H9 (cell line): ENCODE data around the gene GCHFR. TPM values are rescaled to one million over a fixed set of nuclear protein-coding genes. Genes with fewer than 3 reads are reported as not detected.
A peak's percentile ranks its signal among the peaks of the same experiment; 100 is the strongest.

Experiments
- DNase-seq: peaks from one replicate; pipeline ENCODE4 v3.0.0-alpha.2; 2017
- H2AFZ ChIP-seq: one replicate; pipeline ENCODE4 v1.6.1; 2013; ENCODE audit warnings: mild to moderate bottlenecking, low read length, control low read depth, moderate library complexity
- H2AK5ac ChIP-seq: 2 replicates; pipeline ENCODE4 v1.6.1; 2013; ENCODE audit warnings: low read length, control low read depth, mixed read lengths; ENCODE audit not compliant: insufficient read length
- H2BK120ac ChIP-seq: one replicate; pipeline ENCODE4 v1.6.1; 2013; ENCODE audit warnings: low read depth, mild to moderate bottlenecking, low read length, control low read depth, inconsistent platforms; ENCODE audit not compliant: poor library complexity, severe bottlenecking
- H2BK12ac ChIP-seq: 2 replicates; pipeline ENCODE4 v1.6.1; 2013; ENCODE audit warnings: low read length, control low read depth, mixed read lengths, low read depth; ENCODE audit not compliant: insufficient read length
- H2BK15ac ChIP-seq: 2 replicates; pipeline ENCODE4 v1.6.1; 2013; ENCODE audit warnings: low read depth, low read length, control low read depth
- H2BK20ac ChIP-seq: one replicate; pipeline ENCODE4 v1.6.1; 2013; ENCODE audit warnings: low read depth, mild to moderate bottlenecking, low read length, control low read depth, inconsistent platforms; ENCODE audit not compliant: poor library complexity, severe bottlenecking
- H2BK5ac ChIP-seq: 2 replicates; pipeline ENCODE4 v1.6.1; 2013; ENCODE audit warnings: low read length, control low read depth, mixed read lengths; ENCODE audit not compliant: insufficient read length
- H3K14ac ChIP-seq: 2 replicates; pipeline ENCODE4 v1.6.1; 2013; ENCODE audit warnings: low read length, control low read depth; ENCODE audit not compliant: insufficient read depth
- H3K18ac ChIP-seq: 2 replicates; pipeline ENCODE4 v1.6.1; 2013; ENCODE audit warnings: low read depth, mild to moderate bottlenecking, mixed read lengths, low read length, control low read depth; ENCODE audit not compliant: insufficient read length
- H3K23ac ChIP-seq: 2 replicates; pipeline ENCODE4 v1.6.1; 2013; ENCODE audit warnings: low read length, control low read depth, mixed read lengths, low read depth; ENCODE audit not compliant: insufficient read length
- H3K23me2 ChIP-seq: 2 replicates; pipeline ENCODE4 v1.6.1; 2013; ENCODE audit warnings: low read depth, mild to moderate bottlenecking, mixed read lengths, low read length, control low read depth; ENCODE audit not compliant: insufficient read length, poor library complexity, severe bottlenecking
- H3K27ac ChIP-seq: 2 replicates; pipeline ENCODE4 v1.5.1; 2013; ENCODE audit warnings: low read length, control low read depth, mixed read lengths, low read depth; ENCODE audit not compliant: insufficient read length
- H3K27me3 ChIP-seq: 2 replicates; pipeline ENCODE4 v1.6.1; 2013; ENCODE audit warnings: low read length, control low read depth, inconsistent platforms; ENCODE audit not compliant: insufficient read depth
- H3K4ac ChIP-seq: 2 replicates; pipeline ENCODE4 v1.6.1; 2013; ENCODE audit warnings: low read depth, mild to moderate bottlenecking, control low read depth, inconsistent platforms, low read length, moderate library complexity
- H3K4me1 ChIP-seq: 2 replicates; pipeline ENCODE4 v1.6.1; 2013; ENCODE audit warnings: low read length, control low read depth, inconsistent platforms; ENCODE audit not compliant: insufficient read depth
- H3K4me2 ChIP-seq: 2 replicates; pipeline ENCODE4 v1.6.1; 2013; ENCODE audit warnings: low read length, control low read depth, mixed read lengths; ENCODE audit not compliant: insufficient read length, insufficient read depth
- H3K56ac ChIP-seq: 2 replicates; pipeline ENCODE4 v1.6.1; 2013; ENCODE audit warnings: low read depth, mild to moderate bottlenecking, mixed read lengths, low read length, control low read depth; ENCODE audit not compliant: insufficient read length
- H3K79me1 ChIP-seq: 2 replicates; pipeline ENCODE4 v1.6.1; 2013; ENCODE audit warnings: low read depth, mild to moderate bottlenecking, moderate library complexity, low read length, control low read depth, inconsistent platforms; ENCODE audit not compliant: insufficient read depth, poor library complexity, severe bottlenecking
- H3K79me2 ChIP-seq: 2 replicates; pipeline ENCODE4 v1.6.1; 2013; ENCODE audit warnings: low read length, control low read depth, inconsistent platforms; ENCODE audit not compliant: insufficient read depth
- H3K9ac ChIP-seq: 2 replicates; pipeline ENCODE4 v1.6.1; 2013; ENCODE audit warnings: low read length, control low read depth, mixed read lengths; ENCODE audit not compliant: insufficient read length; ENCODE audit errors: extremely low read depth
- H3K9me3 ChIP-seq: one replicate; pipeline ENCODE4 v1.6.1; 2013; ENCODE audit warnings: low read depth, low read length, inconsistent platforms; ENCODE audit not compliant: control insufficient read depth
- H3T11ph ChIP-seq: one replicate; pipeline ENCODE4 v1.6.1; 2013; ENCODE audit warnings: mild to moderate bottlenecking, low read length, control low read depth, inconsistent platforms
- H4K20me1 ChIP-seq: one replicate; pipeline ENCODE4 v1.6.1; 2013; ENCODE audit not compliant: control insufficient read depth, insufficient read length, insufficient read depth
- H4K5ac ChIP-seq: 2 replicates; pipeline ENCODE4 v1.6.1; 2013; ENCODE audit warnings: low read depth, mild to moderate bottlenecking, mixed read lengths, low read length, control low read depth; ENCODE audit not compliant: insufficient read length
- H4K8ac ChIP-seq: replicated peaks from 2 replicates; pipeline ENCODE4 v1.6.1; 2013; ENCODE audit warnings: low read length, control low read depth, mixed read lengths, low read depth; ENCODE audit not compliant: insufficient read length
- H4K91ac ChIP-seq: 2 replicates; pipeline ENCODE4 v1.6.1; 2013; ENCODE audit warnings: low read depth, mild to moderate bottlenecking, moderate library complexity, mixed read lengths, low read length, control low read depth; ENCODE audit not compliant: insufficient read length
- H3K27ac Mint-ChIP-seq, 3 experiments: 2 replicates in 2 of 3; 3 replicates in 1 of 3; pipeline ENCODE4 v1.8.0; 2020 to 2021; ENCODE audit warnings: mixed read lengths in 3 of 3, mild to moderate bottlenecking in 1 of 3, moderate library complexity in 1 of 3
- H3K27me3 Mint-ChIP-seq: 2 replicates; pipeline ENCODE4 v1.8.0; 2021; ENCODE audit warnings: low read depth, mild to moderate bottlenecking, moderate library complexity, mixed read lengths
- H3K36me3 Mint-ChIP-seq, 3 experiments: 2 replicates in 2 of 3; 3 replicates in 1 of 3; pipeline ENCODE4 v1.8.0; 2020 to 2021; ENCODE audit warnings: low read depth in 3 of 3, mixed read lengths in 3 of 3; ENCODE audit not compliant: insufficient read depth in 1 of 3
- H3K4me1 Mint-ChIP-seq, 2 experiments: 2 replicates each; pipeline ENCODE4 v1.8.0; 2020; ENCODE audit warnings: mixed read lengths in 2 of 2
- H3K4me3 Mint-ChIP-seq, 2 experiments: 2 replicates in 1 of 2; 3 replicates in 1 of 2; pipeline ENCODE4 v1.8.0; 2020 to 2021; ENCODE audit warnings: mild to moderate bottlenecking in 2 of 2, mixed read lengths in 2 of 2, moderate library complexity in 1 of 2
- H3K9me3 Mint-ChIP-seq, 2 experiments: 2 replicates in 1 of 2; 3 replicates in 1 of 2; pipeline ENCODE4 v1.8.0; 2020; ENCODE audit warnings: mild to moderate bottlenecking in 2 of 2, mixed read lengths in 2 of 2, moderate library complexity in 1 of 2
- CTCF ChIP-seq: fragments of 200-600 bp; sonication (generic); conservative IDR thresholded peaks from 3 replicates; pipeline ENCODE4 v1.8.0; 2021; ENCODE audit warnings: antibody characterized with exemption, mild to moderate bottlenecking
- WGBS: extraction: QIAGEN DNeasy Blood & Tissue Kit; methylation state at CpG from one replicate; pipeline ENCODE4 v1.1.7; 2013; ENCODE audit warnings: missing lambda C conversion rate, low lambda C conversion rate, mixed read lengths; ENCODE audit not compliant: insufficient read length; ENCODE audit errors: extremely low coverage; 5-methylcytosine and 5-hydroxymethylcytosine counted together
- total RNA-seq: library from RNA; stranded (reverse); gene quantifications from 2 replicates; pipeline ENCODE4 v1.2.1, GENCODE V29; 2021

GCHFR gene
- total RNA-seq, 1 experiment from 2014 or later, result 37.0 TPM

- Histone ChIP-seq H4K91ac (no peak overlapping the region), H3K4ac (no peak overlapping the region), H3K27me3 (no peaks in the 10 kb centered on the region), H2BK5ac (no peak overlapping the region), H3T11ph (no peak overlapping the region), H3K79me2 (no peaks in the 10 kb centered on the region), H3K9ac (no peak overlapping the region), H4K8ac (no peak overlapping the region), H3K4me1 (no peaks in the 10 kb centered on the region), H2BK12ac (no peak overlapping the region), H2AK5ac (no peak overlapping the region), H3K14ac (no peak overlapping the region), H2BK120ac (no peak overlapping the region), H3K56ac (no peak overlapping the region), H3K79me1 (no peaks in the 10 kb centered on the region), H2BK15ac (no peak overlapping the region), H2BK20ac (no peak overlapping the region), H3K18ac (no peak overlapping the region), H3K9me3 (no peaks in the 10 kb centered on the region), H3K4me2 (no peak overlapping the region), H2AFZ (no peak overlapping the region), H3K27ac (no peak overlapping the region), H4K5ac (no peak overlapping the region), H3K23me2 (no peaks in the 10 kb centered on the region), H4K20me1 (no peaks in the 10 kb centered on the region), H3K23ac (no peak overlapping the region)
- no peak overlapping the region for H3K4me3 Mint-ChIP-seq
- no peaks in the 10 kb centered on the region for H3K9me3 Mint-ChIP-seq
- no peaks in the 10 kb centered on the region for H3K4me1 Mint-ChIP-seq
- no peak for TF ChIP-seq CTCF
- no peaks in the 10 kb centered on the region for H3K27me3 Mint-ChIP-seq
- no CpG with 5 or more reads among the region's 4 CpGs for WGBS
- no peak for DNase-seq
- peak overlapping the region in 1 of 3 experiments; percentile 7; a peak in 2 of 7 replicates for H3K27ac Mint-ChIP-seq
- H3K36me3 Mint-ChIP-seq, result peaks cover 9 to 49% (median 36%) of the 10 kb centered on the region in 3 experiments; a peak in 6 of 7 replicates
These were observed 41.5 kb upstream of the GCHFR start for GRCh38 chr15:40722354-40722753.
